Fibroblast of mammary gland (primary cell): ENCODE measurements around the gene HMGA1.

Source experiments
- DNase-seq: peaks from one replicate; pipeline ENCODE4 v3.0.0-alpha.2; 2010; ENCODE audit warnings: low read depth
- H3K4me3 ChIP-seq: 2 replicates; pipeline ENCODE4 v1.5.1; 2011; ENCODE audit warnings: low read depth, mild to moderate bottlenecking, low read length, moderate library complexity; ENCODE audit not compliant: control insufficient read depth
- TF ChIP-seq, protein P1 (sequence below): conservative IDR thresholded peaks from 2 replicates; pipeline ENCODE4 v1.5.1; 2011; ENCODE audit warnings: low read depth, low read length, inconsistent platforms; ENCODE audit not compliant: control insufficient read depth, insufficient read depth

Gene HMGA1

DNA sequence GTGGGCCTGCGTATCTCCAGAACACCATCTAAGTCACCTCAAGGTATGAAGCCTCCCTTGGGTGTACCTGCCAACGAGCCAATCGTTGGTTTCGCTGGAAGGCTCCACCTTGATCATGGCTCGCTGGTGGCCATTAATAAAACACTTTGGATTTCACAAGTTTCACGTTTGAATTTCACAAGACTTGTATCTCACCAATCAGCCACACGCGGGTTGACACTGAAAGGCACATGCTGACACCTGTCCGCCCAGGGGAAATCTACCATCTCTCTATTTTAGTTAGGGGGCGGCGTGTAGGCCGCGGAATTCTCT, 586 bp upstream of the HMGA1 start:
- TF ChIP-seq, protein P1, sequence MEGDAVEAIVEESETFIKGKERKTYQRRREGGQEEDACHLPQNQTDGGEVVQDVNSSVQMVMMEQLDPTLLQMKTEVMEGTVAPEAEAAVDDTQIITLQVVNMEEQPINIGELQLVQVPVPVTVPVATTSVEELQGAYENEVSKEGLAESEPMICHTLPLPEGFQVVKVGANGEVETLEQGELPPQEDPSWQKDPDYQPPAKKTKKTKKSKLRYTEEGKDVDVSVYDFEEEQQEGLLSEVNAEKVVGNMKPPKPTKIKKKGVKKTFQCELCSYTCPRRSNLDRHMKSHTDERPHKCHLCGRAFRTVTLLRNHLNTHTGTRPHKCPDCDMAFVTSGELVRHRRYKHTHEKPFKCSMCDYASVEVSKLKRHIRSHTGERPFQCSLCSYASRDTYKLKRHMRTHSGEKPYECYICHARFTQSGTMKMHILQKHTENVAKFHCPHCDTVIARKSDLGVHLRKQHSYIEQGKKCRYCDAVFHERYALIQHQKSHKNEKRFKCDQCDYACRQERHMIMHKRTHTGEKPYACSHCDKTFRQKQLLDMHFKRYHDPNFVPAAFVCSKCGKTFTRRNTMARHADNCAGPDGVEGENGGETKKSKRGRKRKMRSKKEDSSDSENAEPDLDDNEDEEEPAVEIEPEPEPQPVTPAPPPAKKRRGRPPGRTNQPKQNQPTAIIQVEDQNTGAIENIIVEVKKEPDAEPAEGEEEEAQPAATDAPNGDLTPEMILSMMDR: no peak
- H3K4me3 ChIP-seq: peak overlapping the region; percentile 68
- peak; percentile 53 for DNase-seq

DNA sequence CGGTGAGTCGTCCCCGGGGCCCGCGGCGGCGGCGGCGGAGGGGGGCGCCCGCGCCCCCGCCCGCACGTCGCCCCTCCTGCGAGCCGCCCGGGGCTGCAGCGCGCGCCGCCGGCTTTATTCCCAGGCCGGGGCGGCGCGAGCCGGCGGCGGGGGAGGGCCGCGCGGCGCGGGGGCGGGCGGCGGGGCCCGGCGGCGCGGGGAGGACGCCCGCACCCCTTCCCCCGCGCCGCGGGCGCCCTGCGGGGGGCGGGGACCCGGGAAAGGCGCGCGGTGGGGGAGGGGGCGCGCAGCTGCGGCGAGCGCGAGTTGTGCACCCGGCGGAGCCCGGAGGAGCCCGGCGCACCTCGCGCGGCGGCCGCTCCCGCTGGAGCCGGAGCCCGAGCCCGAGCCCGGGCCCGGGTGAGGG, 646 bp downstream of the HMGA1 start:
- H3K4me3 ChIP-seq: peak overlapping the region; percentile 79
- DNase-seq: no peak
- TF ChIP-seq, protein P1: no peak

DNA sequence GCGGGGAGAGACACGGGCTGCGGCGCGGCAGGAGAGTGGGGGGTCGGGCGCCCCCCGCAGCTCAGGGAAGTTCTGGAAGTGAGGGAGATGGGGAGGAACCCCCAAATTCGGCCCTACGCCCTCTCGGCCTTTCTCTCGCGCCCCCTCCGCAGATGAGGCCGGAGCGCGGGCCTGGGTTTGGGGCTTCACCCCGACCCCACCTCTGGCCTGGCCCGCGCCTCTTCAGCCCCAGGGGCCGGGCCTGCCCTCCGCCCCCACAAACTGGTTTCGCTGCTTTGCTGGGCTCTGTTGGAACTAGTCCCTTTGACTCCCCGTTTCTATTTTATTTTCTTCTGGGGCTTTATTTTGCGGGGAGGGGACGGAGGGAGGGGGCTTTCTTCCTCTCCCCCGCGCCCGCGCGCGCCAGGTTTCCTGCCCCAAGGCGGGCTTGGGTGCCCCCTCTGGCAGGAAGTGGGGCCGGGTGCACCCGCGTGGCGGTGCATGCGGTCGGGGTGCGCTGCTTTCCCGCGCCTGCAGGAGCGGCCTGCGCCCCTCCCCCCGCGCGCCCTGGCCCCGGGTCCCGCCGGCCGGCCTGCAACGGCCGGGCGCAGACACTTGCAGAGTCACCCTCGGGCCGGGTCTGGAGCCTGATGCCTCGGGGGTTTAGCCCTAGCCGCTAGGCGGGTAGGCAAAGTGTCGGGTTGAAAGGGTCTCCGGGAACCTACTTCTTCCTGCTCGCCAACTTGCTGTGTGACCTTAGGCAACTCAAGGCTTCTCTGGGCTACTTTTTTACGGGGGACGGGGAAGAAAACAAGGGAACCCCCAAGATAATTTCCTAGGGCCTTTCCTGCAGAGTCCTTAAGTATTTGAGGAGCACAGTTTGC, 1.3 kb downstream of the HMGA1 start:
- TF ChIP-seq, protein P1: peak; percentile 14
- H3K4me3 ChIP-seq: peak overlapping the region; percentile 79
- no peak for DNase-seq

DNA sequence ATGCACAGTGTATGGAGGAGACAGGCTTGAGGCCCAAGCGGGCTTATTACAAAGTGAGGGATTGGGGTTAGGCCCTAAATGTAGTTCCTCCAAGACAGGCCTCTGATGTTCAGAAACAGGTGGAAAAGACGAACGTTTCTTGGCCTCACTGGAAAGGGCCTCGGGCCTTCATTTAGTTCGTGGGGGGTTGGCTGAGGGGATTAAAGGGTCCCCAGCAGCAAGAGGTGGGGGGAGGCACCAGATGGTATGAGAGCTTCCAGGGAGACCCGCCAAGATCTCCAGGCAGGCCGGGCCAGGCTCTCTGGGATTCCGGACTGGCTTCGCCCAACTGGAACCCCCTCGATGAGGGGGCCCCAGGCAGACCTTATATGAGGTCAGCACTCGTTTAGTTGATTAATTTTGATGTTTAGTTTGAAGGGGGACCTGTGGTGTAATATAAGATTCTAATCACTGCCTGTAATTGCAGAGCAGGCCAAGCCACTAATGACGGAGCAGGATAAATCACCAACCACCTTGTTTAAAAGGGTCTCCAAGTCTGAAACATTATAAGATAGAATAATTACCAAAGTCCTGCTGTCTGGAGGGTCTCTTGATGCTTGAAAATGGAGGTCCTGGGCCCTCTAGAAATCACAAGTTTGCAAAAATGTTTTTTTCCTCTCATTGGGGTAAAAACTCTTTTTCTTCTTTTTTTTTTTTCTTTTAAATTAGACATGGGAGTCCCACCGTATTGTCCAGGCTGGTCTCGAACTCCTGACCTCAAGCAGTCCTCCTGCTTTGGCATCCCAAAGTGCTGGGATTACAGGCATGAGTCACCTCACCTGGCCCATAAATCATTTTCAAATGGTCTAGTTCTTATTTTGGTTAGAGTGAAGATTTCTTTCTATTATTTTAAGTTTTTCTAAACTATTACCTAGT, 2.2 kb downstream of the HMGA1 start:
- TF ChIP-seq, protein P1: no peak
- DNase-seq: no peak
- H3K4me3 ChIP-seq: peak overlapping the region; percentile 79

DNA sequence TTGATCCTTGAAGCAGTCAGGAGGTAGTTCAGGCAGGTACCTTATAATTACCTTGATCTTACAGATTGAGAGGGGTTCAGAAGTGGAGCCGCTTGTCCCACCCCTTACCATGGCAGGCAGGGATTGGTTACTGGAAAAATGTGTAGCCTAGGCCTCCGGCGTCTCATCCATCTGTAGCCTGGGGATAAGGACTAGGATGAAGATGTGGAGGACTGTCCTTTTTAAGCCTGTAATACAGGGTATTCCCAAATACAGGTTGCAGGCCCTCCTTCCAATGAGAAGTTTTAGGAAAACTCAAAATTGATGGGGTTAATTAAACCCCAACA, 2.8 kb downstream of the HMGA1 start:
- peak overlapping the region; percentile 79 for H3K4me3 ChIP-seq
- TF ChIP-seq, protein P1: no peak
- no peak for DNase-seq

DNA sequence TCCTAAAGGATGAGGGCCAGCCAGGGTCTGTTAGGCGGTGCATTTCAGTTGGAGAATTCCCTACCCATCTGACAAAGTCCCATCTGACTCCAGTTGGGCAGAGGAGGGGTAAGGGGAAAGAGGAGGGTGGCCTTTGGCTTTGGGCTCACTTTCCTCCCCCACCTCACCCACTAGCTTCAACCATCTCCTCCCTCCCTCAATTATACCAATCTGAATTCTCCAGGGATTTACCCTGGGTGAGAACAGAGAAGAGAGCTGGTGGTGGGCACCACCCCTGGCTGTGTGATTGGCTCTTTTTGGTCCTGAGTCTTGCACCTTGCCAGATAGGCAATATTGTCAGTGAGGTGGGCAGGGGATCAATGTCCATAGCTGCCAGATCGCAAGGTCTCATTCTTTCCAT, 3.2 kb downstream of the HMGA1 start:
- no peak for DNase-seq
- peak overlapping the region; percentile 79 for H3K4me3 ChIP-seq
- TF ChIP-seq, protein P1: no peak
